Tibial nerve (tissue), 4 donors: ENCODE data around the gene ZBTB20.

ENCODE experiments used
- CTCF ChIP-seq, 5 experiments: fragments of 200-600 bp in 3 of 5; fragments of 450-650 bp in 2 of 5; sonication (generic) in 3 of 5; IDR thresholded peaks; one replicate each; pipeline ENCODE4 v1.5.1; 2016 to 2019; ENCODE audit warnings: antibody characterized with exemption in 5 of 5, mild to moderate bottlenecking in 3 of 5, moderate library complexity in 2 of 5
- EP300 ChIP-seq, 2 donors: sonication (generic); formaldehyde crosslinking; IDR thresholded peaks; one replicate each; pipeline ENCODE4 v1.6.1; 2017; ENCODE audit warnings: antibody characterized with exemption in 2 of 2, mild to moderate bottlenecking in 1 of 2
- POLR2A ChIP-seq, 2 donors: fragments of 450-650 bp; IDR thresholded peaks; one replicate each; pipeline ENCODE4 v1.6.1; 2017; ENCODE audit warnings: antibody characterized with exemption in 2 of 2, mild to moderate bottlenecking in 2 of 2, moderate library complexity in 2 of 2

DNA sequence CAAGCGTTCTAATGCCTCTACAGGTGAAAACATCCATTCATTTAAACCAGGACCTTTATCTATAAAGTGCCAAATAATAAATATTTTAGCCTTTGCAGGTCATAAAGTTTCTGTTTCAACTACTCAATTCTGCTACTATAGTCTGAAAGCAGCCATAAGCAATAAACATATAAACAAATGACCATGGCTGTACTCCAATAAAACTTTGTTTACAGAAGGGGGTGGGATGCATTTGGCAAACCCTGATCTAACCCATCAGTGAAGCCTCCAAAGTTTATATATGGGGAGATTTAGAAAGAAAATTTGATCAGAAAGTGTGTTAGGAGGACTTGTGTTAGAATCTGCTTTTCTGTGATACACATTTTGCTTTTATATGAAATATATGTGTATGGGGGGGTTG is 161.3 kb downstream of the ZBTB20 start:
- TF ChIP-seq EP300 (IDR thresholded peaks at IDR 0.05): no peak
- no peak for TF ChIP-seq CTCF (IDR thresholded peaks at IDR 0.05)
- no peak for TF ChIP-seq POLR2A (IDR thresholded peaks at IDR 0.05)
